HG03575 (cell line): Measurements from ENCODE around the gene CARNS1.

Experiments
- ATAC-seq: cut with Tn5 transposase; IDR thresholded peaks from one replicate; pipeline ENCODE4 v1.9.1; 2021; ENCODE audit not compliant: unreplicated experiment, insufficient number of reproducible peaks, low FRiP score; ENCODE audit errors: extremely low read depth

CARNS1 gene

GRCh38 chr11:67436459-67437081 is 21.1 kb downstream of the CARNS1 start:
- ATAC-seq: no peak

- no peak for ATAC-seq
Measured at GRCh38 chr11:67437082-67437808, 21.8 kb downstream of the CARNS1 start, which contains the start of gene PTPRCAP. PTPRCAP (minus strand) TSS chr11:67437682; CDS start chr11:67437619, 63 bp downstream.

GRCh38 chr11:67437809-67438157 is 22.3 kb downstream of the CARNS1 start:
- no peak for ATAC-seq

GRCh38 chr11:67438158-67438902 is 22.9 kb downstream of the CARNS1 start:
- ATAC-seq: no peak

GRCh38 chr11:67439321-67440228 is 24.1 kb downstream of the CARNS1 start:
- no peak for ATAC-seq

GRCh38 chr11:67440229-67441097 is 25.0 kb downstream of the CARNS1 start:
- no peak for ATAC-seq

GRCh38 chr11:67441098-67441563 is 25.7 kb downstream of the CARNS1 start:
- ATAC-seq: no peak

- no peak for ATAC-seq
Measured at GRCh38 chr11:67441731-67442351, 26.4 kb downstream of the CARNS1 start.

- ATAC-seq: no peak
Measured at GRCh38 chr11:67442504-67443404, 27.3 kb downstream of the CARNS1 start.

- ATAC-seq: no peak
Measured at GRCh38 chr11:67445515-67445914, 30.0 kb downstream of the CARNS1 start.

GRCh38 chr11:67448220-67448609 is 32.7 kb downstream of the CARNS1 start:
- ATAC-seq: no peak

- ATAC-seq: no peak
Measured at GRCh38 chr11:67449116-67449844, 33.8 kb downstream of the CARNS1 start.

GRCh38 chr11:67450796-67451657 is 35.5 kb downstream of the CARNS1 start:
- no peak for ATAC-seq

- ATAC-seq: no peak
Measured at GRCh38 chr11:67451658-67451976, 36.1 kb downstream of the CARNS1 start.

- ATAC-seq: no peak
Measured at GRCh38 chr11:67452141-67452952, 36.9 kb downstream of the CARNS1 start, which contains the start of gene GPR152. GPR152 (minus strand) TSS chr11:67452729; CDS start chr11:67452724, 5 bp downstream.
